H1 (cell line): ENCODE measurements around the gene UBAC1.

Source experiments
- BACH1 ChIP-seq: IDR thresholded peaks from 2 replicates; pipeline ENCODE4 v1.6.1; 2012; ENCODE audit warnings: low read length, improper control_type of control experiment
- CTCF ChIP-seq, 3 experiments: IDR thresholded peaks; 1 replicate in 2 of 3; 2 replicates in 1 of 3; pipeline versions ENCODE4 v1.5.1 to v1.6.1; 2011; ENCODE audit warnings: low read length in 3 of 3, mild to moderate bottlenecking in 3 of 3, inconsistent platforms in 2 of 3, low read depth in 1 of 3, moderate library complexity in 1 of 3; ENCODE audit not compliant: insufficient read depth in 1 of 3; ENCODE audit errors: control extremely low read depth in 1 of 3
- GABPA ChIP-seq: IDR thresholded peaks from 2 replicates; pipeline ENCODE4 v1.6.1; 2011; ENCODE audit warnings: mild to moderate bottlenecking, low read length, moderate library complexity, borderline replicate concordance; ENCODE audit not compliant: insufficient read depth
- HDAC2 ChIP-seq, 2 experiments: fragments of 300-600 bp in 1 of 2; sonication (generic) in 1 of 2; IDR thresholded peaks; 2 replicates each; pipeline ENCODE4 v1.6.1; 2011 to 2012; ENCODE audit warnings: low read depth in 2 of 2, low read length in 2 of 2, mild to moderate bottlenecking in 2 of 2, moderate library complexity in 2 of 2, borderline replicate concordance in 1 of 2, inconsistent platforms in 1 of 2
- MAFK ChIP-seq: IDR thresholded peaks from 2 replicates; pipeline ENCODE4 v1.6.1; 2012; ENCODE audit warnings: low read depth, mild to moderate bottlenecking, improper control_type of control experiment, low read length
- POLR2A ChIP-seq, 2 experiments: IDR thresholded peaks; 1 replicate in 1 of 2; 2 replicates in 1 of 2; pipeline ENCODE4 v1.6.1; 2011; ENCODE audit warnings: low read depth in 2 of 2, low read length in 2 of 2, mild to moderate bottlenecking in 2 of 2; ENCODE audit errors: control extremely low read depth in 1 of 2
- SUZ12 ChIP-seq: fragments of 200-600 bp; sonication (generic); IDR thresholded peaks from 2 replicates; pipeline ENCODE4 v1.6.1; 2012; ENCODE audit warnings: mild to moderate bottlenecking, inconsistent platforms, low read length, moderate library complexity, mixed read lengths
- TBP ChIP-seq: IDR thresholded peaks from 2 replicates; pipeline ENCODE4 v1.6.1; 2011; ENCODE audit warnings: low read depth, low read length, improper control_type of control experiment

DNA sequence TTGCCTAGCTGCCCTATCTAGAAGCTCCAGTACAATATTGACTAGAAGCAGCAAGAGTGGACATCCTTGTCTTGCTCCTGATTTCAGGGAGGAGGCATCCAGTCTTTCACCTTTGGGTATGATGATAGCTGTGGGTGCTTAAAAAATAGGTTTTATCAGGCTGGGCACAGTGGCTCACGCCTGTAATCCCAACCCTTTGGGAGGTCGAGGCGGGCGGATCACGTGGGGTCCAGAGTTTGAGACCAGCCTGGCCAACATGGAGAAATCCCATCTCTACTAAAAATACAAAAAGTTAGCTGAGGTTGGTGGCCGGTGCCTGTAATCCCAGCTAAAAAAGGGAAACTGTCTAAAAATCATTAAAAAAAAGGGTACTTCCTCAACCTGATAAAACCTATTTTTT lies 51.8 kb downstream of the UBAC1 start:
- TF ChIP-seq GABPA (no peak), TBP (no peak), POLR2A (IDR thresholded peaks at IDR 0.05; ENCODE audit: control extremely low read depth in 1 of 2, low read depth in 2 of 2, low read length in 2 of 2) (no peak), SUZ12 (no peak), MAFK (no peak), HDAC2 (IDR thresholded peaks at IDR 0.05; ENCODE audit: borderline replicate concordance in 1 of 2, low read depth in 2 of 2, low read length in 2 of 2) (no peak), BACH1 (no peak), CTCF (IDR thresholded peaks at IDR 0.05; ENCODE audit: control extremely low read depth in 1 of 3, insufficient read depth in 1 of 3, low read depth in 1 of 3, low read length in 3 of 3) (no peak)
